Measurements from ENCODE around the gene JAKMIP1. TPM values are rescaled to one million over a fixed set of nuclear protein-coding genes. Genes with fewer than 3 reads are reported as not detected.

JAKMIP1 gene
- total RNA-seq, 1 donor from 2014 or later: 0.13 TPM

- DNase-seq: no peak
- POLR2A ChIA-PET: no interaction called here
- CTCF ChIA-PET: no interaction called here
- intact Hi-C loops (cut with micrococcal nuclease): no loop called here
- ATAC-seq (ENCODE audit: low read depth): no peak
- H3K4me3 Mint-ChIP-seq: no peak overlapping the region
- no peaks in the 10 kb centered on the region for H3K36me3 Mint-ChIP-seq (ENCODE audit: low read depth)
- peaks cover 16% of the 10 kb centered on the region for H3K27me3 Mint-ChIP-seq
- peaks cover 4% of the 10 kb centered on the region for H3K9me3 Mint-ChIP-seq
- TF ChIP-seq CTCF (IDR thresholded peaks at IDR 0.05): no peak
- H3K4me1 Mint-ChIP-seq: no peaks in the 10 kb centered on the region
- no peak overlapping the region for H3K27ac Mint-ChIP-seq
Measured at GRCh38 chr4:6191448-6192130, 8.8 kb downstream of the JAKMIP1 start.

GRCh38 chr4:6190486-6190885, 9.9 kb downstream of the JAKMIP1 start:
- POLR2A ChIA-PET: no interaction called here
- no peaks in the 10 kb centered on the region for H3K4me1 Mint-ChIP-seq
- H3K27me3 Mint-ChIP-seq: peaks cover 12% of the 10 kb centered on the region
- CTCF ChIA-PET: no interaction called here
- no peak for ATAC-seq (ENCODE audit: low read depth)
- peaks cover 11% of the 10 kb centered on the region for H3K9me3 Mint-ChIP-seq
- intact Hi-C loops (cut with micrococcal nuclease): no loop called here
- no peaks in the 10 kb centered on the region for H3K36me3 Mint-ChIP-seq (ENCODE audit: low read depth)
- no peak for DNase-seq
- no peak for TF ChIP-seq CTCF (IDR thresholded peaks at IDR 0.05)
- H3K27ac Mint-ChIP-seq: no peak overlapping the region
- no peak overlapping the region for H3K4me3 Mint-ChIP-seq

GRCh38 chr4:6189511-6189910, 10.8 kb downstream of the JAKMIP1 start:
- Mint-ChIP-seq H3K36me3 (ENCODE audit: low read depth) (no peaks in the 10 kb centered on the region), H3K27me3 (peaks cover 11% of the 10 kb centered on the region), H3K4me1 (no peaks in the 10 kb centered on the region), H3K4me3 (no peak overlapping the region), H3K27ac (no peak overlapping the region), H3K9me3 (peaks cover 11% of the 10 kb centered on the region)
- DNase-seq (no peak), ATAC-seq (ENCODE audit: low read depth) (no peak)
- TF ChIP-seq CTCF (IDR thresholded peaks at IDR 0.05): no peak
- intact Hi-C loops (cut with micrococcal nuclease): no loop called here
- CTCF ChIA-PET: no interaction called here
- POLR2A ChIA-PET: no interaction called here

- Mint-ChIP-seq H3K27ac (no peak overlapping the region), H3K36me3 (ENCODE audit: low read depth) (no peaks in the 10 kb centered on the region), H3K27me3 (peaks cover 11% of the 10 kb centered on the region), H3K9me3 (peaks cover 11% of the 10 kb centered on the region), H3K4me1 (no peaks in the 10 kb centered on the region), H3K4me3 (no peak overlapping the region)
- CTCF ChIA-PET: no interaction called here
- POLR2A ChIA-PET: no interaction called here
- intact Hi-C loops (cut with micrococcal nuclease): no loop called here
- DNase-seq (no peak), ATAC-seq (ENCODE audit: low read depth) (no peak)
- no peak for TF ChIP-seq CTCF (IDR thresholded peaks at IDR 0.05)
Measured at GRCh38 chr4:6188687-6189305, 11.6 kb downstream of the JAKMIP1 start.

- intact Hi-C loops (cut with micrococcal nuclease): no loop called here
- DNase-seq: no peak
- Mint-ChIP-seq H3K4me3 (no peak overlapping the region), H3K27me3 (peaks cover 2% of the 10 kb centered on the region), H3K4me1 (no peaks in the 10 kb centered on the region), H3K9me3 (peaks cover 21% of the 10 kb centered on the region), H3K36me3 (ENCODE audit: low read depth) (no peaks in the 10 kb centered on the region), H3K27ac (no peak overlapping the region)
- TF ChIP-seq CTCF (IDR thresholded peaks at IDR 0.05): no peak
- CTCF ChIA-PET: no interaction called here
- POLR2A ChIA-PET: no interaction called here
- no peak for ATAC-seq (ENCODE audit: low read depth)
Measured at GRCh38 chr4:6184169-6184568, 16.2 kb downstream of the JAKMIP1 start.

Measured in activated B cell treated with CpG ODN at 0.5 μM for 24 hours (primary cell).